Liver (tissue), 2 donors: ENCODE data around the gene SEC14L6.

Source experiments
- TF ChIP-seq, protein P1 (sequence below): fragments of 150-350 bp; IDR thresholded peaks from 2 replicates; pipeline ENCODE4 v1.5.1; 2017; ENCODE audit warnings: improper control_type of control experiment, low read depth, low read length; ENCODE audit not compliant: missing input control
- TF ChIP-seq, protein P2 (sequence below): IDR thresholded peaks from 2 replicates; pipeline ENCODE4 v1.6.1; 2016; ENCODE audit warnings: antibody characterized with exemption, mild to moderate bottlenecking
- donor health status: healthy.

DNA sequence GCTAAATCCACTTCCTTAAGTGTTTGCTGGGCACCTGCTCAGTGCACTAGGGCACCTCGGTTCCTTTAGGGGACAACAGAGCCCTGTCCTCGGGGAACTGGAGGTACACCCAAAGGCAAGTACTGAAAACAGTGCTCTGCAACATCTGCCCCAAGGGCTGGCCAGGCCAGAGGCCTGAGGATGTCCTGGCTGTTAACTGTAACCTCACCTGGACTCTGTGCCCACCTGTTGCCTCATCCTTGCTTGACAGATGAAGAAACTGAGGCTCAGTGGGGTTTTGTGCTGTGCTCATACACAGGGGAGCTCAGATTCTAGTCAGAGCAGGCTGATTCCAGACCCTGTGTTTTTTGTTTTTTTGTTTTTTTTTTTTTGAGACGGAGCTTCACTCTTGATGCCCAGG, 43.6 kb downstream of the SEC14L6 start:
- TF ChIP-seq, protein P1, sequence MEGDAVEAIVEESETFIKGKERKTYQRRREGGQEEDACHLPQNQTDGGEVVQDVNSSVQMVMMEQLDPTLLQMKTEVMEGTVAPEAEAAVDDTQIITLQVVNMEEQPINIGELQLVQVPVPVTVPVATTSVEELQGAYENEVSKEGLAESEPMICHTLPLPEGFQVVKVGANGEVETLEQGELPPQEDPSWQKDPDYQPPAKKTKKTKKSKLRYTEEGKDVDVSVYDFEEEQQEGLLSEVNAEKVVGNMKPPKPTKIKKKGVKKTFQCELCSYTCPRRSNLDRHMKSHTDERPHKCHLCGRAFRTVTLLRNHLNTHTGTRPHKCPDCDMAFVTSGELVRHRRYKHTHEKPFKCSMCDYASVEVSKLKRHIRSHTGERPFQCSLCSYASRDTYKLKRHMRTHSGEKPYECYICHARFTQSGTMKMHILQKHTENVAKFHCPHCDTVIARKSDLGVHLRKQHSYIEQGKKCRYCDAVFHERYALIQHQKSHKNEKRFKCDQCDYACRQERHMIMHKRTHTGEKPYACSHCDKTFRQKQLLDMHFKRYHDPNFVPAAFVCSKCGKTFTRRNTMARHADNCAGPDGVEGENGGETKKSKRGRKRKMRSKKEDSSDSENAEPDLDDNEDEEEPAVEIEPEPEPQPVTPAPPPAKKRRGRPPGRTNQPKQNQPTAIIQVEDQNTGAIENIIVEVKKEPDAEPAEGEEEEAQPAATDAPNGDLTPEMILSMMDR = no peak
- TF ChIP-seq, protein P2, sequence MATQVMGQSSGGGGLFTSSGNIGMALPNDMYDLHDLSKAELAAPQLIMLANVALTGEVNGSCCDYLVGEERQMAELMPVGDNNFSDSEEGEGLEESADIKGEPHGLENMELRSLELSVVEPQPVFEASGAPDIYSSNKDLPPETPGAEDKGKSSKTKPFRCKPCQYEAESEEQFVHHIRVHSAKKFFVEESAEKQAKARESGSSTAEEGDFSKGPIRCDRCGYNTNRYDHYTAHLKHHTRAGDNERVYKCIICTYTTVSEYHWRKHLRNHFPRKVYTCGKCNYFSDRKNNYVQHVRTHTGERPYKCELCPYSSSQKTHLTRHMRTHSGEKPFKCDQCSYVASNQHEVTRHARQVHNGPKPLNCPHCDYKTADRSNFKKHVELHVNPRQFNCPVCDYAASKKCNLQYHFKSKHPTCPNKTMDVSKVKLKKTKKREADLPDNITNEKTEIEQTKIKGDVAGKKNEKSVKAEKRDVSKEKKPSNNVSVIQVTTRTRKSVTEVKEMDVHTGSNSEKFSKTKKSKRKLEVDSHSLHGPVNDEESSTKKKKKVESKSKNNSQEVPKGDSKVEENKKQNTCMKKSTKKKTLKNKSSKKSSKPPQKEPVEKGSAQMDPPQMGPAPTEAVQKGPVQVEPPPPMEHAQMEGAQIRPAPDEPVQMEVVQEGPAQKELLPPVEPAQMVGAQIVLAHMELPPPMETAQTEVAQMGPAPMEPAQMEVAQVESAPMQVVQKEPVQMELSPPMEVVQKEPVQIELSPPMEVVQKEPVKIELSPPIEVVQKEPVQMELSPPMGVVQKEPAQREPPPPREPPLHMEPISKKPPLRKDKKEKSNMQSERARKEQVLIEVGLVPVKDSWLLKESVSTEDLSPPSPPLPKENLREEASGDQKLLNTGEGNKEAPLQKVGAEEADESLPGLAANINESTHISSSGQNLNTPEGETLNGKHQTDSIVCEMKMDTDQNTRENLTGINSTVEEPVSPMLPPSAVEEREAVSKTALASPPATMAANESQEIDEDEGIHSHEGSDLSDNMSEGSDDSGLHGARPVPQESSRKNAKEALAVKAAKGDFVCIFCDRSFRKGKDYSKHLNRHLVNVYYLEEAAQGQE = no peak
